GM23338 (cell line): Measurements from ENCODE around the gene SORCS2. TPM values are rescaled to one million over a fixed set of nuclear protein-coding genes. Genes with fewer than 3 reads are reported as not detected.

Experiments used
- ATAC-seq: fragments of 200-7000 bp; cut with Tn5 transposase; 3 replicates; pipeline ENCODE4 v1.9.1; 2020
- DNase-seq: peaks from one replicate; pipeline ENCODE4 v3.0.0-alpha.2; 2015; ENCODE audit warnings: low spot score
- H2AFZ ChIP-seq: fragments of 200-600 bp; sonication (generic); 2 replicates; pipeline ENCODE4 v1.8.0; 2016; ENCODE audit warnings: antibody characterized with exemption, mild to moderate bottlenecking, moderate library complexity
- H3F3A ChIP-seq: fragments of 200-600 bp; sonication (generic); replicated peaks from 2 replicates; pipeline ENCODE4 v1.8.0; 2017; ENCODE audit warnings: antibody characterized with exemption, mixed run types, low read depth
- H3K27ac ChIP-seq: fragments of 200-600 bp; sonication (generic); 2 replicates; pipeline ENCODE4 v1.6.1; 2016; ENCODE audit warnings: low read depth
- H3K27me3 ChIP-seq: fragments of 200-600 bp; sonication (generic); 2 replicates; pipeline ENCODE4 v1.8.0; 2016; ENCODE audit warnings: mild to moderate bottlenecking, mixed run types, moderate library complexity; ENCODE audit not compliant: insufficient read depth
- H3K36me3 ChIP-seq: fragments of 200-600 bp; sonication (generic); 2 replicates; pipeline ENCODE4 v1.8.0; 2016; ENCODE audit warnings: mild to moderate bottlenecking; ENCODE audit not compliant: insufficient read depth
- H3K4me1 ChIP-seq: fragments of 200-600 bp; sonication (generic); 2 replicates; pipeline ENCODE4 v1.8.0; 2016; ENCODE audit warnings: mild to moderate bottlenecking, moderate library complexity; ENCODE audit not compliant: insufficient read depth
- H3K4me2 ChIP-seq: fragments of 200-600 bp; sonication (generic); 2 replicates; pipeline ENCODE4 v1.7.1; 2017; ENCODE audit warnings: mixed run types
- H3K4me3 ChIP-seq: fragments of 200-600 bp; sonication (generic); 2 replicates; pipeline ENCODE4 v1.6.1; 2016; ENCODE audit warnings: mixed run types
- H3K79me2 ChIP-seq: fragments of 200-600 bp; sonication (generic); replicated peaks from 2 replicates; pipeline ENCODE4 v1.8.0; 2017; ENCODE audit warnings: mild to moderate bottlenecking; ENCODE audit not compliant: insufficient read depth
- H3K9me2 ChIP-seq: fragments of 200-600 bp; sonication (generic); 2 replicates; pipeline ENCODE4 v1.8.0; 2017; ENCODE audit not compliant: insufficient read depth
- H4K20me1 ChIP-seq: fragments of 200-600 bp; sonication (generic); replicated peaks from 2 replicates; pipeline ENCODE4 v1.8.0; 2017; ENCODE audit warnings: mild to moderate bottlenecking; ENCODE audit not compliant: insufficient read depth
- H3K27ac Mint-ChIP-seq: 2 replicates; pipeline ENCODE4 v1.8.0; 2020; ENCODE audit warnings: inconsistent platforms, mild to moderate bottlenecking, moderate library complexity, mixed read lengths
- H3K27me3 Mint-ChIP-seq: 3 replicates; pipeline ENCODE4 v1.8.0; 2022; ENCODE audit warnings: low read depth, mild to moderate bottlenecking, moderate library complexity, mixed read lengths, inconsistent platforms; ENCODE audit not compliant: insufficient read depth, poor library complexity
- H3K36me3 Mint-ChIP-seq: 3 replicates; pipeline ENCODE4 v1.8.0; 2021; ENCODE audit warnings: low read depth, mild to moderate bottlenecking, inconsistent platforms, moderate library complexity, mixed read lengths
- H3K4me1 Mint-ChIP-seq: 3 replicates; pipeline ENCODE4 v1.8.0; 2020; ENCODE audit warnings: mild to moderate bottlenecking, inconsistent platforms, mixed read lengths
- H3K4me3 Mint-ChIP-seq: 3 replicates; pipeline ENCODE4 v1.8.0; 2021; ENCODE audit warnings: moderate library complexity, mild to moderate bottlenecking, inconsistent platforms, mixed read lengths
- H3K9me3 Mint-ChIP-seq: 3 replicates; pipeline ENCODE4 v1.8.0; 2020; ENCODE audit warnings: moderate library complexity, mild to moderate bottlenecking, inconsistent platforms, mixed read lengths
- EZH2 ChIP-seq: fragments of 200-600 bp; sonication (generic); IDR thresholded peaks from one replicate; pipeline ENCODE4 v1.8.0; 2017; ENCODE audit warnings: antibody characterized with exemption, mild to moderate bottlenecking, low read depth; ENCODE audit not compliant: unreplicated experiment
- JUNB ChIP-seq: IDR thresholded peaks from one replicate; pipeline ENCODE4 v1.6.1; 2016; ENCODE audit warnings: antibody characterized with exemption; ENCODE audit not compliant: unreplicated experiment
- NANOG ChIP-seq: IDR thresholded peaks from 2 replicates; pipeline ENCODE4 v1.6.1; 2016; ENCODE audit warnings: antibody characterized with exemption, borderline replicate concordance
- STAT1 ChIP-seq: IDR thresholded peaks from one replicate; pipeline ENCODE4 v1.6.1; 2016; ENCODE audit warnings: antibody characterized with exemption; ENCODE audit not compliant: unreplicated experiment
- ZNF331 ChIP-seq: fragments of 250-450 bp; sonication (Bioruptor Pico); IDR thresholded peaks from 2 replicates; pipeline ENCODE4 v1.5.0; 2020; ENCODE audit warnings: low read depth, mild to moderate bottlenecking, moderate library complexity
- polyA plus RNA-seq: library from polyadenylated mRNA; unstranded; fragments of >200 nt; fragmentation: Nextera tagmentation; extraction: Ambion mirVana; gene quantifications from 2 replicates; pipeline ENCODE4 v1.2.1, GENCODE V29; 2016
- total RNA-seq: library from RNA; depleted of rRNA; stranded (reverse); fragments of >200 nt; shearing (Covaris generic); gene quantifications from 2 replicates; pipeline ENCODE4 v1.2.3, GENCODE V29; 2014
- TF ChIP-seq, protein P1 (sequence below): IDR thresholded peaks from 2 replicates; pipeline ENCODE4 v1.6.1; 2016; ENCODE audit warnings: antibody characterized with exemption
- TF ChIP-seq, protein P2 (sequence below), 2 experiments: fragments of 200-600 bp in 1 of 2; sonication (generic) in 1 of 2; conservative IDR thresholded peaks; 2 replicates each; pipeline versions ENCODE4 v1.5.1 to v1.6.1; 2016 to 2017; ENCODE audit warnings: antibody characterized with exemption in 2 of 2, low read depth in 2 of 2, mild to moderate bottlenecking in 2 of 2, moderate library complexity in 1 of 2
- TF ChIP-seq, protein P3 (sequence below): IDR thresholded peaks from one replicate; pipeline ENCODE4 v1.6.1; 2018; ENCODE audit warnings: antibody characterized with exemption; ENCODE audit not compliant: unreplicated experiment

SORCS2 gene
- total and polyA plus RNA-seq, 2 experiments from 2014 or later: 0.47 to 2.4 TPM

DNA sequence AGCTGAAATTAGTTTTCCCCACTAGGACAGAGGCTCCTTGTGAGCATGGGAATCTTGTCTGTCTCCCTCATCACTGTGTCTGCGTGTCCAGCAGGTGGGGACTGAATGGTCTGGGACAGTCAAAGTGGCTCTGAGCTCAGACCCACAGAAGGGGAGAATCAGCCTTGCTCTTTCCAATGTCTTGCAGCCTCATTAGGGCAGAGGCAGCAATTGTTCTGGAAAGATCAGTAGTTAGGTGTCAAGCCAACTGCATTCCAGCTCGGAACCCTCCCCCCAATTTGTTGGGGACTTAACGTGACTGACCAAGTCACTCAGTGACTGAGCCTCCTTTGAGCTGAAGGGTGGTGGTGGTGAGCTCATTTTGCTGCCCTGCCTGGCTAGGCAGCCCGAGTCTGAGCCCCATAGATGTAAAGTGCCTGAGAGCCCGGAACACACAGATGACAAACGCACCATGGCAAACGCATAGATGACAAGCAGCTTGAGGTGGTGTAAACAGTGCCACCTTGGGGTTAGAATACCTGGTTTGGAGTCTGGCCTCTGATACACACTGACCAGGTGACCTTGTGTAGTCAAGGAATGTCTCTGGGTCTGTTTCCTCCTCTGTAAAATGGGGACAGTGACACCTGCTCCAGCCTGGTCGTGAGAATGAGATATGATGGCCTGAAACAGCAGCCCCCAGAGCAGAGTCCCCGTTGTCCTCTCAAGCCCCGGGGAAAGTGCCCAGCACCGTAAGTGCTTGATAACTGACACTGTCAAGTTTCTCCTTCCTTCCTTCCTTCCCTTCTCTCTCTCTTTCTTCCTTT lies 2.7 kb upstream of the SORCS2 start:
- no peak overlapping the region for H3K4me2 ChIP-seq
- H3K9me2 ChIP-seq: no peaks in the 10 kb centered on the region
- no peaks in the 10 kb centered on the region for H3F3A ChIP-seq
- H3K36me3 Mint-ChIP-seq: no peaks in the 10 kb centered on the region
- no peak overlapping the region for H3K4me3 Mint-ChIP-seq
- no peak overlapping the region for H3K27ac ChIP-seq
- H3K4me3 ChIP-seq: no peak overlapping the region
- no peak overlapping the region for H3K27ac Mint-ChIP-seq
- no peaks in the 10 kb centered on the region for H4K20me1 ChIP-seq
- H3K36me3 ChIP-seq: no peaks in the 10 kb centered on the region
- no peaks in the 10 kb centered on the region for H3K79me2 ChIP-seq
- no peak overlapping the region for H2AFZ ChIP-seq
- TF ChIP-seq, protein P1, sequence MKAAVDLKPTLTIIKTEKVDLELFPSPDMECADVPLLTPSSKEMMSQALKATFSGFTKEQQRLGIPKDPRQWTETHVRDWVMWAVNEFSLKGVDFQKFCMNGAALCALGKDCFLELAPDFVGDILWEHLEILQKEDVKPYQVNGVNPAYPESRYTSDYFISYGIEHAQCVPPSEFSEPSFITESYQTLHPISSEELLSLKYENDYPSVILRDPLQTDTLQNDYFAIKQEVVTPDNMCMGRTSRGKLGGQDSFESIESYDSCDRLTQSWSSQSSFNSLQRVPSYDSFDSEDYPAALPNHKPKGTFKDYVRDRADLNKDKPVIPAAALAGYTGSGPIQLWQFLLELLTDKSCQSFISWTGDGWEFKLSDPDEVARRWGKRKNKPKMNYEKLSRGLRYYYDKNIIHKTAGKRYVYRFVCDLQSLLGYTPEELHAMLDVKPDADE: no peak
- TF ChIP-seq, protein P2, sequence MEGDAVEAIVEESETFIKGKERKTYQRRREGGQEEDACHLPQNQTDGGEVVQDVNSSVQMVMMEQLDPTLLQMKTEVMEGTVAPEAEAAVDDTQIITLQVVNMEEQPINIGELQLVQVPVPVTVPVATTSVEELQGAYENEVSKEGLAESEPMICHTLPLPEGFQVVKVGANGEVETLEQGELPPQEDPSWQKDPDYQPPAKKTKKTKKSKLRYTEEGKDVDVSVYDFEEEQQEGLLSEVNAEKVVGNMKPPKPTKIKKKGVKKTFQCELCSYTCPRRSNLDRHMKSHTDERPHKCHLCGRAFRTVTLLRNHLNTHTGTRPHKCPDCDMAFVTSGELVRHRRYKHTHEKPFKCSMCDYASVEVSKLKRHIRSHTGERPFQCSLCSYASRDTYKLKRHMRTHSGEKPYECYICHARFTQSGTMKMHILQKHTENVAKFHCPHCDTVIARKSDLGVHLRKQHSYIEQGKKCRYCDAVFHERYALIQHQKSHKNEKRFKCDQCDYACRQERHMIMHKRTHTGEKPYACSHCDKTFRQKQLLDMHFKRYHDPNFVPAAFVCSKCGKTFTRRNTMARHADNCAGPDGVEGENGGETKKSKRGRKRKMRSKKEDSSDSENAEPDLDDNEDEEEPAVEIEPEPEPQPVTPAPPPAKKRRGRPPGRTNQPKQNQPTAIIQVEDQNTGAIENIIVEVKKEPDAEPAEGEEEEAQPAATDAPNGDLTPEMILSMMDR (conservative IDR thresholded peaks at IDR 0.05; ENCODE audit: low read depth in 2 of 2): peak; percentile 9 to 48; a peak in 2 of 4 replicates
- no peaks in the 10 kb centered on the region for H3K9me3 Mint-ChIP-seq
- peaks cover 22% of the 10 kb centered on the region for H3K27me3 ChIP-seq
- ATAC-seq (no peak), DNase-seq (no peak)
- H3K27me3 Mint-ChIP-seq: peaks cover 40% of the 10 kb centered on the region
- H3K4me1 Mint-ChIP-seq: peaks cover 5% of the 10 kb centered on the region; the same call in 2 of the 3 replicates
- H3K4me1 ChIP-seq: no peaks in the 10 kb centered on the region

DNA sequence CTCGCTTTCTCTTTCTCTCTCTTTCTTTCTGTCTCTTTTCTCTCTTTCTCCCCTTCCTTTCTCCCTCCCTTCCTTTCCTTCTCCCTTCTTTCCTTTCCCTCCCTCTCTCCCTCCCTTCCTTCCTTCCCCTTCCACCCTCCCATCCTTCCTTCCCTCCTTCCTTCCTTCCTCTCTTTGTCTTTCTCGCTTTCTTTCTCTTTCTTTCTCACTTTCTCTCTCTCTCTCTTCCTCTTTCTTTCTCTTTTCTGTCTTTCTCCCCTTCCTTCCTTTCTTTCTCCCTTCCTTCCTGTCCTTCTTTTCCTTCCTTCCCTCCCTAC lies 2.1 kb upstream of the SORCS2 start:
- Histone ChIP-seq H3K9me2 (no peaks in the 10 kb centered on the region), H3K4me3 (no peak overlapping the region), H3K79me2 (no peaks in the 10 kb centered on the region), H3K27me3 (peaks cover 22% of the 10 kb centered on the region), H3K27ac (no peak overlapping the region), H2AFZ (no peak overlapping the region), H3F3A (no peaks in the 10 kb centered on the region), H4K20me1 (no peaks in the 10 kb centered on the region), H3K4me1 (no peaks in the 10 kb centered on the region), H3K4me2 (no peak overlapping the region), H3K36me3 (no peaks in the 10 kb centered on the region)
- no peak for DNase-seq
- no peaks in the 10 kb centered on the region for H3K36me3 Mint-ChIP-seq
- no peaks in the 10 kb centered on the region for H3K9me3 Mint-ChIP-seq
- H3K27me3 Mint-ChIP-seq: peaks cover 40% of the 10 kb centered on the region
- peaks cover 5% of the 10 kb centered on the region; the same call in 2 of the 3 replicates for H3K4me1 Mint-ChIP-seq
- H3K27ac Mint-ChIP-seq: no peak overlapping the region
- ATAC-seq: no peak
- H3K4me3 Mint-ChIP-seq: no peak overlapping the region; the same call in 2 of the 3 replicates
- no peak for TF ChIP-seq ZNF331 (CRISPR knock-in tag)
- TF ChIP-seq, protein P3, sequence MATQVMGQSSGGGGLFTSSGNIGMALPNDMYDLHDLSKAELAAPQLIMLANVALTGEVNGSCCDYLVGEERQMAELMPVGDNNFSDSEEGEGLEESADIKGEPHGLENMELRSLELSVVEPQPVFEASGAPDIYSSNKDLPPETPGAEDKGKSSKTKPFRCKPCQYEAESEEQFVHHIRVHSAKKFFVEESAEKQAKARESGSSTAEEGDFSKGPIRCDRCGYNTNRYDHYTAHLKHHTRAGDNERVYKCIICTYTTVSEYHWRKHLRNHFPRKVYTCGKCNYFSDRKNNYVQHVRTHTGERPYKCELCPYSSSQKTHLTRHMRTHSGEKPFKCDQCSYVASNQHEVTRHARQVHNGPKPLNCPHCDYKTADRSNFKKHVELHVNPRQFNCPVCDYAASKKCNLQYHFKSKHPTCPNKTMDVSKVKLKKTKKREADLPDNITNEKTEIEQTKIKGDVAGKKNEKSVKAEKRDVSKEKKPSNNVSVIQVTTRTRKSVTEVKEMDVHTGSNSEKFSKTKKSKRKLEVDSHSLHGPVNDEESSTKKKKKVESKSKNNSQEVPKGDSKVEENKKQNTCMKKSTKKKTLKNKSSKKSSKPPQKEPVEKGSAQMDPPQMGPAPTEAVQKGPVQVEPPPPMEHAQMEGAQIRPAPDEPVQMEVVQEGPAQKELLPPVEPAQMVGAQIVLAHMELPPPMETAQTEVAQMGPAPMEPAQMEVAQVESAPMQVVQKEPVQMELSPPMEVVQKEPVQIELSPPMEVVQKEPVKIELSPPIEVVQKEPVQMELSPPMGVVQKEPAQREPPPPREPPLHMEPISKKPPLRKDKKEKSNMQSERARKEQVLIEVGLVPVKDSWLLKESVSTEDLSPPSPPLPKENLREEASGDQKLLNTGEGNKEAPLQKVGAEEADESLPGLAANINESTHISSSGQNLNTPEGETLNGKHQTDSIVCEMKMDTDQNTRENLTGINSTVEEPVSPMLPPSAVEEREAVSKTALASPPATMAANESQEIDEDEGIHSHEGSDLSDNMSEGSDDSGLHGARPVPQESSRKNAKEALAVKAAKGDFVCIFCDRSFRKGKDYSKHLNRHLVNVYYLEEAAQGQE: no peak
- TF ChIP-seq STAT1: no peak
- no peak for TF ChIP-seq JUNB
- no peak for TF ChIP-seq NANOG
- no peak for TF ChIP-seq EZH2
- TF ChIP-seq, protein P1: no peak
